HEK293 (cell line): ENCODE results near the gene ANKFN1.

Source experiments
- CTCF ChIA-PET: fragments of 350-600 bp; formaldehyde crosslinking; extraction: SDS; loops from one replicate; lab custom pipeline; 2021; ENCODE audit warnings: antibody characterized with exemption; lab: Yijun Ruan, JAX
- POLR2A ChIA-PET: fragments of 300-600 bp; formaldehyde crosslinking; extraction: SDS; loops from one replicate; lab custom pipeline; 2020; ENCODE audit warnings: antibody characterized with exemption, inconsistent platforms; lab: Yijun Ruan, JAX
- H3K27ac ChIP-seq: fragments of 200-500 bp; sonication (Bioruptor generic); 2 replicates; pipeline ENCODE4 v1.5.1; 2014; ENCODE audit warnings: low read depth, low read length, control low read depth, inconsistent platforms; ENCODE audit errors: extremely low read depth
- H3K36me3 ChIP-seq, 2 experiments: fragments of 200-500 bp in 1 of 2; sonication (Bioruptor generic) in 1 of 2; 1 replicate in 1 of 2; 2 replicates in 1 of 2; pipeline ENCODE4 v1.5.1; 2014 to 2017; ENCODE audit warnings: inconsistent platforms in 2 of 2, low read length in 2 of 2; ENCODE audit not compliant: control insufficient read depth in 2 of 2, insufficient read depth in 1 of 2
- H3K4me1 ChIP-seq: fragments of 200-500 bp; sonication (Bioruptor generic); 2 replicates; pipeline ENCODE4 v1.5.1; 2014; ENCODE audit warnings: mild to moderate bottlenecking, low read length, inconsistent platforms; ENCODE audit not compliant: control insufficient read depth, insufficient read depth
- H3K4me3 ChIP-seq: 2 replicates; pipeline ENCODE4 v1.5.1; 2011; ENCODE audit warnings: low read depth, mild to moderate bottlenecking, control low read depth, low read length, moderate library complexity
- H3K9me3 ChIP-seq: fragments of 200-500 bp; sonication (Bioruptor generic); 2 replicates; pipeline ENCODE4 v1.5.1; 2014; ENCODE audit warnings: low read depth, low read length, inconsistent platforms; ENCODE audit not compliant: control insufficient read depth, insufficient read depth
- GFI1B ChIP-seq: fragments of 450-650 bp; formaldehyde crosslinking; IDR thresholded peaks from 2 replicates; pipeline ENCODE4 v1.5.1; 2016; ENCODE audit warnings: missing biosample characterization, missing genetic modification characterization
- GLI4 ChIP-seq: fragments of 450-650 bp; formaldehyde crosslinking; IDR thresholded peaks from 2 replicates; pipeline ENCODE4 v1.5.1; 2016; ENCODE audit warnings: missing biosample characterization, missing genetic modification characterization
- GLIS2 ChIP-seq: fragments of 450-650 bp; formaldehyde crosslinking; IDR thresholded peaks from 2 replicates; pipeline ENCODE4 v1.5.1; 2016; ENCODE audit warnings: missing biosample characterization, missing genetic modification characterization
- KLF16 ChIP-seq: fragments of 450-650 bp; formaldehyde crosslinking; IDR thresholded peaks from 2 replicates; pipeline ENCODE4 v1.5.1; 2017; ENCODE audit warnings: missing biosample characterization, missing genetic modification characterization
- SETDB1 ChIP-seq: IDR thresholded peaks from one replicate; pipeline ENCODE4 v1.6.1; 2017; ENCODE audit warnings: mild to moderate bottlenecking, low read length, moderate library complexity, mixed read lengths; ENCODE audit not compliant: insufficient read length
- SP7 ChIP-seq: fragments of 450-650 bp; formaldehyde crosslinking; IDR thresholded peaks from 2 replicates; pipeline ENCODE4 v1.5.1; 2016; ENCODE audit warnings: missing biosample characterization, missing genetic modification characterization
- ZBTB8A ChIP-seq: fragments of 450-650 bp; formaldehyde crosslinking; IDR thresholded peaks from 2 replicates; pipeline ENCODE4 v1.5.1; 2016; ENCODE audit warnings: missing biosample characterization, missing genetic modification characterization
- ZNF146 ChIP-seq: fragments of 450-650 bp; formaldehyde crosslinking; IDR thresholded peaks from 2 replicates; pipeline ENCODE4 v1.5.1; 2016; ENCODE audit warnings: missing biosample characterization, missing genetic modification characterization
- ZNF175 ChIP-seq: fragments of 450-650 bp; formaldehyde crosslinking; IDR thresholded peaks from 2 replicates; pipeline ENCODE4 v1.5.1; 2016; ENCODE audit warnings: missing biosample characterization, missing genetic modification characterization
- ZNF221 ChIP-seq: fragments of 450-650 bp; formaldehyde crosslinking; IDR thresholded peaks from 2 replicates; pipeline ENCODE4 v1.5.1; 2017; ENCODE audit warnings: missing biosample characterization, missing genetic modification characterization, borderline replicate concordance
- ZNF426 ChIP-seq: fragments of 450-650 bp; formaldehyde crosslinking; IDR thresholded peaks from 2 replicates; pipeline ENCODE4 v1.5.1; 2017; ENCODE audit warnings: missing biosample characterization, missing genetic modification characterization, mild to moderate bottlenecking, inconsistent platforms, moderate library complexity
- ZNF555 ChIP-seq: fragments of 450-650 bp; formaldehyde crosslinking; conservative IDR thresholded peaks from 2 replicates; pipeline ENCODE4 v1.5.1; 2017; ENCODE audit warnings: missing biosample characterization, mild to moderate bottlenecking, missing genetic modification characterization, inconsistent platforms
- ZNF560 ChIP-seq: fragments of 450-650 bp; formaldehyde crosslinking; IDR thresholded peaks from 2 replicates; pipeline ENCODE4 v1.5.1; 2017; ENCODE audit warnings: missing biosample characterization, missing genetic modification characterization, borderline replicate concordance
- ZNF624 ChIP-seq: fragments of 450-650 bp; formaldehyde crosslinking; IDR thresholded peaks from 2 replicates; pipeline ENCODE4 v1.5.1; 2017; ENCODE audit warnings: missing biosample characterization, missing genetic modification characterization
- ZNF629 ChIP-seq: fragments of 450-650 bp; formaldehyde crosslinking; IDR thresholded peaks from 2 replicates; pipeline ENCODE4 v1.5.1; 2017; ENCODE audit warnings: missing biosample characterization, missing genetic modification characterization
- ZXDB ChIP-seq: fragments of 450-650 bp; formaldehyde crosslinking; IDR thresholded peaks from 2 replicates; pipeline ENCODE4 v1.5.1; 2016; ENCODE audit warnings: missing biosample characterization, missing genetic modification characterization
- TF ChIP-seq, protein P1 (sequence below): fragments of 450-650 bp; formaldehyde crosslinking; IDR thresholded peaks from 2 replicates; pipeline ENCODE4 v1.5.1; 2016; ENCODE audit warnings: missing biosample characterization, missing genetic modification characterization
- TF ChIP-seq, protein P2 (sequence below): fragments of 450-650 bp; formaldehyde crosslinking; optimal IDR thresholded peaks from 2 replicates; pipeline ENCODE3; 2016; ENCODE audit warnings: missing biosample characterization, mild to moderate bottlenecking, missing genetic modification characterization
- TF ChIP-seq, protein P3 (sequence below): fragments of 450-650 bp; formaldehyde crosslinking; IDR thresholded peaks from 2 replicates; pipeline ENCODE4 v1.5.1; 2016; ENCODE audit warnings: missing biosample characterization, missing genetic modification characterization
- TF ChIP-seq, protein P4 (sequence below): fragments of 450-650 bp; formaldehyde crosslinking; IDR thresholded peaks from 2 replicates; pipeline ENCODE4 v1.5.1; 2016; ENCODE audit warnings: missing biosample characterization, missing genetic modification characterization
- TF ChIP-seq, protein P5 (sequence below): fragments of 450-650 bp; IDR thresholded peaks from 2 replicates; pipeline ENCODE4 v1.5.1; 2018; ENCODE audit warnings: missing biosample characterization, mild to moderate bottlenecking, missing genetic modification characterization
- TF ChIP-seq, protein P6 (sequence below): fragments of 450-650 bp; formaldehyde crosslinking; IDR thresholded peaks from 2 replicates; pipeline ENCODE4 v1.5.1; 2016; ENCODE audit warnings: missing biosample characterization, missing genetic modification characterization

Gene ANKFN1

DNA sequence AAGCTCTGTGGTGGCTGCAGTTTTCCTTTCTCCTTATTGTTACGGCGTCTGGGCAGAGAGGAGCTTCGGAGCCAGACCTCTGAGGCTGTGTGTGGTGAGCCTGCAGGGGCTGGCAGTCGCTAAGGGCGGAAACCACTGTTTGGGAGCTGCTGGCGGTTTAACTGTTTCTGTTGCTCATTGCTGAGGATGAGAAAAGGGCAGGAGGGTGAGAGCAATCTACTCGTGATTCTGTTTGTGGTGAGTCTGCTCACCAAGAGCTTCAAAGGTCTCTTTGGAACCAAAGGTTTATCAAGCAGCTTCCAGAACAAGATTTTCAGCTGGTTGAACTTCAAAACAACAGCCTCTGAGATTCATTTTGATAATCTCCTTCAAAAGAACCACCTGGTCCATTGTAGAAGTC is 143.9 kb downstream of the ANKFN1 start (continued):
- TF ChIP-seq, protein P1, sequence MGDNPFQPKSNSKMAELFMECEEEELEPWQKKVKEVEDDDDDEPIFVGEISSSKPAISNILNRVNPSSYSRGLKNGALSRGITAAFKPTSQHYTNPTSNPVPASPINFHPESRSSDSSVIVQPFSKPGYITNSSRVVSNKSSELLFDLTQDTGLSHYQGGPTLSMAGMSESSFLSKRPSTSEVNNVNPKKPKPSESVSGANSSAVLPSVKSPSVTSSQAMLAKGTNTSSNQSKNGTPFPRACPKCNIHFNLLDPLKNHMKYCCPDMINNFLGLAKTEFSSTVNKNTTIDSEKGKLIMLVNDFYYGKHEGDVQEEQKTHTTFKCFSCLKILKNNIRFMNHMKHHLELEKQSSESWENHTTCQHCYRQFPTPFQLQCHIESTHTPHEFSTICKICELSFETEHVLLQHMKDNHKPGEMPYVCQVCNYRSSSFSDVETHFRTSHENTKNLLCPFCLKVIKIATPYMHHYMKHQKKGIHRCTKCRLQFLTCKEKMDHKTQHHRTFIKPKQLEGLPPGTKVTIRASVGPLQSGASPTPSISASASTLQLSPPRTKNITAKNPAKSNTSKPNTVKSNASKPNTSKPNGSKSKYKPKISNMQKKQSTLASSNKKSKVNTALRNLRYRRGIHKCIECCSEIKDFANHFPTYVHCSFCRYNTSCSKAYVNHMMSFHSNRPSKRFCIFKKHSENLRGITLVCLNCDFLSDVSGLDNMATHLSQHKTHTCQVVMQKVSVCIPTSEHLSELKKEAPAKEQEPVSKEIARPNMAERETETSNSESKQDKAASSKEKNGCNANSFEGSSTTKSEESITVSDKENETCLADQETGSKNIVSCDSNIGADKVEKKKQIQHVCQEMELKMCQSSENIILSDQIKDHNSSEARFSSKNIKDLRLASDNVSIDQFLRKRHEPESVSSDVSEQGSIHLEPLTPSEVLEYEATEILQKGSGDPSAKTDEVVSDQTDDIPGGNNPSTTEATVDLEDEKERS (tag by site-specific recombination): no peak
- no peak for TF ChIP-seq ZXDB (tag by site-specific recombination)
- no peak for TF ChIP-seq SETDB1
- TF ChIP-seq ZNF146 (tag by site-specific recombination): no peak
- TF ChIP-seq ZNF221 (tag by site-specific recombination): no peak
- TF ChIP-seq GLIS2 (tag by site-specific recombination): no peak
- TF ChIP-seq ZNF624: no peak
- TF ChIP-seq GLI4: no peak
- TF ChIP-seq, protein P2, sequence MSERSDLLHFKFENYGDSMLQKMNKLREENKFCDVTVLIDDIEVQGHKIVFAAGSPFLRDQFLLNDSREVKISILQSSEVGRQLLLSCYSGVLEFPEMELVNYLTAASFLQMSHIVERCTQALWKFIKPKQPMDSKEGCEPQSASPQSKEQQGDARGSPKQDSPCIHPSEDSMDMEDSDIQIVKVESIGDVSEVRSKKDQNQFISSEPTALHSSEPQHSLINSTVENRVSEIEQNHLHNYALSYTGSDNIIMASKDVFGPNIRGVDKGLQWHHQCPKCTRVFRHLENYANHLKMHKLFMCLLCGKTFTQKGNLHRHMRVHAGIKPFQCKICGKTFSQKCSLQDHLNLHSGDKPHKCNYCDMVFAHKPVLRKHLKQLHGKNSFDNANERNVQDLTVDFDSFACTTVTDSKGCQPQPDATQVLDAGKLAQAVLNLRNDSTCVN (tag by site-specific recombination): no peak
- TF ChIP-seq, protein P3, sequence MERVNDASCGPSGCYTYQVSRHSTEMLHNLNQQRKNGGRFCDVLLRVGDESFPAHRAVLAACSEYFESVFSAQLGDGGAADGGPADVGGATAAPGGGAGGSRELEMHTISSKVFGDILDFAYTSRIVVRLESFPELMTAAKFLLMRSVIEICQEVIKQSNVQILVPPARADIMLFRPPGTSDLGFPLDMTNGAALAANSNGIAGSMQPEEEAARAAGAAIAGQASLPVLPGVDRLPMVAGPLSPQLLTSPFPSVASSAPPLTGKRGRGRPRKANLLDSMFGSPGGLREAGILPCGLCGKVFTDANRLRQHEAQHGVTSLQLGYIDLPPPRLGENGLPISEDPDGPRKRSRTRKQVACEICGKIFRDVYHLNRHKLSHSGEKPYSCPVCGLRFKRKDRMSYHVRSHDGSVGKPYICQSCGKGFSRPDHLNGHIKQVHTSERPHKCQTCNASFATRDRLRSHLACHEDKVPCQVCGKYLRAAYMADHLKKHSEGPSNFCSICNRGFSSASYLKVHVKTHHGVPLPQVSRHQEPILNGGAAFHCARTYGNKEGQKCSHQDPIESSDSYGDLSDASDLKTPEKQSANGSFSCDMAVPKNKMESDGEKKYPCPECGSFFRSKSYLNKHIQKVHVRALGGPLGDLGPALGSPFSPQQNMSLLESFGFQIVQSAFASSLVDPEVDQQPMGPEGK (tag by site-specific recombination): no peak
- TF ChIP-seq SP7 (tag by site-specific recombination): no peak
- no peak for TF ChIP-seq ZNF426 (tag by site-specific recombination)

DNA sequence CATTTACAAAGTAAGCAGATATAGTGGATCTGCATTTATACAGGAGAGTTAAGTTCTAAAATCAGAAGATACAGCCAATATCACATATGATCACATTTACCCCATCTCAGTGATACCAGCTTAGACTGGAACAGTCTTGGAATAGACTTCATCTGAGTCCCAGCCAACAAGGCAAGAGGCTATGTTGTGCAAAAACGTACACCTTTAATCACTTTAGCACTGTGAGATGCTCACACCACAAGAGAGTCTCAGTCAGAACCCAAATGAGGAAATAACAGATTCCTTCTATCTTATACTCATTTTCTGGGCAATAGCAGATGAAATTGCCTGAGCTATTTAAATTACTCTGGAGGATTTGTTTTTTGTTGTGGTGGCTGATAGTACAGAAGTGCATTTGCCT is 145.6 kb downstream of the ANKFN1 start:
- Histone ChIP-seq H3K36me3 (no peaks in the 10 kb centered on the region), H3K4me3 (no peak overlapping the region), H3K27ac (no peak overlapping the region), H3K9me3 (no peaks in the 10 kb centered on the region), H3K4me1 (no peaks in the 10 kb centered on the region)
- ChIA-PET CTCF (no interaction called here), POLR2A (no interaction called here)
- TF ChIP-seq ZNF560 (tag by site-specific recombination): no peak
- TF ChIP-seq ZNF555 (tag by site-specific recombination): no peak
- TF ChIP-seq ZBTB8A (tag by site-specific recombination): no peak
- no peak for TF ChIP-seq ZNF175 (tag by site-specific recombination)
- TF ChIP-seq, protein P4, sequence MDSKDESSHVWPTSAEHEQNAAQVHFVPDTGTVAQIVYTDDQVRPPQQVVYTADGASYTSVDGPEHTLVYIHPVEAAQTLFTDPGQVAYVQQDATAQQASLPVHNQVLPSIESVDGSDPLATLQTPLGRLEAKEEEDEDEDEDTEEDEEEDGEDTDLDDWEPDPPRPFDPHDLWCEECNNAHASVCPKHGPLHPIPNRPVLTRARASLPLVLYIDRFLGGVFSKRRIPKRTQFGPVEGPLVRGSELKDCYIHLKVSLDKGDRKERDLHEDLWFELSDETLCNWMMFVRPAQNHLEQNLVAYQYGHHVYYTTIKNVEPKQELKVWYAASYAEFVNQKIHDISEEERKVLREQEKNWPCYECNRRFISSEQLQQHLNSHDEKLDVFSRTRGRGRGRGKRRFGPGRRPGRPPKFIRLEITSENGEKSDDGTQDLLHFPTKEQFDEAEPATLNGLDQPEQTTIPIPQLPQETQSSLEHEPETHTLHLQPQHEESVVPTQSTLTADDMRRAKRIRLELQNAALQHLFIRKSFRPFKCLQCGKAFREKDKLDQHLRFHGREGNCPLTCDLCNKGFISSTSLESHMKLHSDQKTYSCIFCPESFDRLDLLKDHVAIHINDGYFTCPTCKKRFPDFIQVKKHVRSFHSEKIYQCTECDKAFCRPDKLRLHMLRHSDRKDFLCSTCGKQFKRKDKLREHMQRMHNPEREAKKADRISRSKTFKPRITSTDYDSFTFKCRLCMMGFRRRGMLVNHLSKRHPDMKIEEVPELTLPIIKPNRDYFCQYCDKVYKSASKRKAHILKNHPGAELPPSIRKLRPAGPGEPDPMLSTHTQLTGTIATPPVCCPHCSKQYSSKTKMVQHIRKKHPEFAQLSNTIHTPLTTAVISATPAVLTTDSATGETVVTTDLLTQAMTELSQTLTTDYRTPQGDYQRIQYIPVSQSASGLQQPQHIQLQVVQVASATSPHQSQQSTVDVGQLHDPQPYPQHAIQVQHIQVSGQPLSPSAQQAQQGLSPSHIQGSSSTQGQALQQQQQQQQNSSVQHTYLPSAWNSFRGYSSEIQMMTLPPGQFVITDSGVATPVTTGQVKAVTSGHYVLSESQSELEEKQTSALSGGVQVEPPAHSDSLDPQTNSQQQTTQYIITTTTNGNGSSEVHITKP: no peak
- TF ChIP-seq ZNF624: no peak
- TF ChIP-seq GFI1B (tag by site-specific recombination): no peak
- TF ChIP-seq, protein P5, sequence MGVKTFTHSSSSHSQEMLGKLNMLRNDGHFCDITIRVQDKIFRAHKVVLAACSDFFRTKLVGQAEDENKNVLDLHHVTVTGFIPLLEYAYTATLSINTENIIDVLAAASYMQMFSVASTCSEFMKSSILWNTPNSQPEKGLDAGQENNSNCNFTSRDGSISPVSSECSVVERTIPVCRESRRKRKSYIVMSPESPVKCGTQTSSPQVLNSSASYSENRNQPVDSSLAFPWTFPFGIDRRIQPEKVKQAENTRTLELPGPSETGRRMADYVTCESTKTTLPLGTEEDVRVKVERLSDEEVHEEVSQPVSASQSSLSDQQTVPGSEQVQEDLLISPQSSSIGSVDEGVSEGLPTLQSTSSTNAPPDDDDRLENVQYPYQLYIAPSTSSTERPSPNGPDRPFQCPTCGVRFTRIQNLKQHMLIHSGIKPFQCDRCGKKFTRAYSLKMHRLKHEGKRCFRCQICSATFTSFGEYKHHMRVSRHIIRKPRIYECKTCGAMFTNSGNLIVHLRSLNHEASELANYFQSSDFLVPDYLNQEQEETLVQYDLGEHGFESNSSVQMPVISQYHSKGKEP: no peak
- TF ChIP-seq, protein P6, sequence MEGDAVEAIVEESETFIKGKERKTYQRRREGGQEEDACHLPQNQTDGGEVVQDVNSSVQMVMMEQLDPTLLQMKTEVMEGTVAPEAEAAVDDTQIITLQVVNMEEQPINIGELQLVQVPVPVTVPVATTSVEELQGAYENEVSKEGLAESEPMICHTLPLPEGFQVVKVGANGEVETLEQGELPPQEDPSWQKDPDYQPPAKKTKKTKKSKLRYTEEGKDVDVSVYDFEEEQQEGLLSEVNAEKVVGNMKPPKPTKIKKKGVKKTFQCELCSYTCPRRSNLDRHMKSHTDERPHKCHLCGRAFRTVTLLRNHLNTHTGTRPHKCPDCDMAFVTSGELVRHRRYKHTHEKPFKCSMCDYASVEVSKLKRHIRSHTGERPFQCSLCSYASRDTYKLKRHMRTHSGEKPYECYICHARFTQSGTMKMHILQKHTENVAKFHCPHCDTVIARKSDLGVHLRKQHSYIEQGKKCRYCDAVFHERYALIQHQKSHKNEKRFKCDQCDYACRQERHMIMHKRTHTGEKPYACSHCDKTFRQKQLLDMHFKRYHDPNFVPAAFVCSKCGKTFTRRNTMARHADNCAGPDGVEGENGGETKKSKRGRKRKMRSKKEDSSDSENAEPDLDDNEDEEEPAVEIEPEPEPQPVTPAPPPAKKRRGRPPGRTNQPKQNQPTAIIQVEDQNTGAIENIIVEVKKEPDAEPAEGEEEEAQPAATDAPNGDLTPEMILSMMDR (tag by site-specific recombination): no peak
- TF ChIP-seq ZNF629 (tag by site-specific recombination): no peak
- TF ChIP-seq KLF16 (tag by site-specific recombination): no peak
